Spleen (tissue), 7 donors: ENCODE results near the gene FES.
A peak's percentile ranks its signal among the peaks of the same experiment; 100 is the strongest.

Source experiments
- CTCF ChIP-seq, 11 experiments: fragments of 200-600 bp in 7 of 11; fragments of 450-650 bp in 4 of 11; sonication (generic) in 4 of 11; IDR thresholded peaks in 8 of 11; conservative IDR thresholded peaks in 3 of 11; 1 replicate in 7 of 11; 2 replicates in 4 of 11; pipeline versions ENCODE4 v1.4.0 to v1.8.0; 2016 to 2021; ENCODE audit warnings: antibody characterized with exemption in 11 of 11, inconsistent platforms in 4 of 11, mild to moderate bottlenecking in 1 of 11
- POLR2AphosphoS5 ChIP-seq, 3 donors: sonication (generic); formaldehyde crosslinking; IDR thresholded peaks; one replicate each; pipeline ENCODE4 v1.5.1; 2017; ENCODE audit warnings: antibody characterized with exemption in 3 of 3
- donor health status: DM: no; HTN: no; CAD: no; lungs with moderate emphysema.
- donor health status: DM: no; HTN: no; CAD: no.
- donor health status: DM: no; HTN: no; CAD: no.

GRCh38 chr15:90875549-90875981 is 8.7 kb upstream of the FES start:
- TF ChIP-seq POLR2AphosphoS5 (IDR thresholded peaks at IDR 0.05) (peak in 1 of 3 donors; percentile 53), CTCF (IDR thresholded peaks at IDR 0.05 in 8 of 11, conservative IDR thresholded peaks at IDR 0.05 in 3 of 11) (no peak)
